Activated CD4-positive, alpha-beta T cell treated with anti-CD3 and anti-CD28 coated beads for 4 hours (primary cell): ENCODE results near the gene SPOCD1.

Experiments used
- DNase-seq, 2 donors: peaks; one replicate each; pipeline ENCODE4 v3.0.0-alpha.2; 2020

The SPOCD1 gene

GRCh38 chr1:31786366-31787060, 29.3 kb downstream of the SPOCD1 start:
- no peak for DNase-seq

- DNase-seq = no peak
Measured at GRCh38 chr1:31785947-31786290, 29.9 kb downstream of the SPOCD1 start.

- no peak for DNase-seq
Measured at GRCh38 chr1:31785020-31785946, 30.5 kb downstream of the SPOCD1 start.

GRCh38 chr1:31784356-31785019, 31.3 kb downstream of the SPOCD1 start:
- DNase-seq = no peak

- no peak for DNase-seq
Measured at GRCh38 chr1:31783846-31784245, 32.0 kb downstream of the SPOCD1 start.

GRCh38 chr1:31782421-31783410, 33.1 kb downstream of the SPOCD1 start:
- DNase-seq = no peak

GRCh38 chr1:31781756-31782371, 34.0 kb downstream of the SPOCD1 start:
- DNase-seq = no peak

GRCh38 chr1:31781138-31781755, 34.6 kb downstream of the SPOCD1 start:
- no peak for DNase-seq

GRCh38 chr1:31780632-31781031, 35.2 kb downstream of the SPOCD1 start:
- DNase-seq = no peak

GRCh38 chr1:31779687-31780086, 36.1 kb downstream of the SPOCD1 start:
- DNase-seq = no peak

GRCh38 chr1:31778763-31779488, 36.9 kb downstream of the SPOCD1 start:
- no peak for DNase-seq

GRCh38 chr1:31776516-31776915, 39.3 kb downstream of the SPOCD1 start:
- no peak for DNase-seq

- DNase-seq = no peak
Measured at GRCh38 chr1:31776032-31776431, 39.8 kb downstream of the SPOCD1 start.

GRCh38 chr1:31775210-31775999, 40.4 kb downstream of the SPOCD1 start:
- no peak for DNase-seq

- DNase-seq = no peak
Measured at GRCh38 chr1:31774495-31774894, 41.3 kb downstream of the SPOCD1 start.

GRCh38 chr1:31773861-31774260, 42.0 kb downstream of the SPOCD1 start:
- DNase-seq = no peak

GRCh38 chr1:31772669-31773248, 43.1 kb downstream of the SPOCD1 start:
- no peak for DNase-seq

- DNase-seq = peak; percentile 67 to 73
Measured at GRCh38 chr1:31771891-31772668, 43.7 kb downstream of the SPOCD1 start.
